HG02610 (cell line): ENCODE data around the gene GTPBP4.
A peak's percentile ranks its signal among the peaks of the same experiment; 100 is the strongest.
"Not testable (repeated sequence)": the region's sequence is repeated elsewhere in the genome, so short reads cannot be mapped to it uniquely, and the experiment has no call there.

Experiments
- ATAC-seq: cut with Tn5 transposase; IDR thresholded peaks from one replicate; pipeline ENCODE4 v1.9.1; 2021; ENCODE audit warnings: mild to moderate bottlenecking, moderate library complexity; ENCODE audit not compliant: unreplicated experiment

GTPBP4 gene

GRCh38 chr10:1050554-1050953, 62.3 kb downstream of the GTPBP4 start:
- no peak for ATAC-seq

- no peak for ATAC-seq
These were observed 66.5 kb downstream of the GTPBP4 start for GRCh38 chr10:1054684-1055083.

GRCh38 chr10:1056326-1057105, 68.3 kb downstream of the GTPBP4 start, which contains the start of gene WDR37:
Gene WDR37, plus strand, starts transcription at chr10:1056385. Its CDS starts 15,771 bp downstream, at chr10:1072156.
- ATAC-seq = peak; percentile 89

DNA sequence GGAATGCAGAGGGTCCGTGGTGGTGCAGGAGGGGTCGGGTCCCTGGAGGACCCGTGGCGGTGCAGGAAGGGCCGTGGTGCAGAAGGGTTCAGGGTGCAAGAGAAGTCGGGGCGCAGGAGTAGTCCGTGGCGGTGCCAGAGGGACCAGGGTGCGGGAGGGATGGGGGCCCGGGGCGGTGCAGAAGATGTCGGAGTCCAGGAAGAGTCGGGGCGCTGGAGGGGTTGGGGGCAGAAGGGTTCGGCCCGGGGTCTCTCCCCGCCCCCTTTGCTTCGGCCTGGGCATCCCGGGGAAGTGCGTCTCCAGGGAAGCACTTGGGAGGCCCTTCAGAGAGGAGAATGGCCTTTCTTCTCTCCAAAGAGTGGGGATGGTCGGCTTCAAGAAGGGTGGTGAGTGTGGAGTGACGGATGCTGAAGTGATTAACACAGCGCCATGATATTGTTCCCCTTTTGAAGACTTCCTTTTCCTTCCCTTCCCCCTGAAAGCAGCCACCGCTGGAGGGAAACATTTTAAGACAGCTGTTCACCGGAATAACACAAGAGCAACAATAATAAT, 68.9 kb downstream of the GTPBP4 start:
- no peak for ATAC-seq

- ATAC-seq = no peak
These were observed 69.8 kb downstream of the GTPBP4 start for GRCh38 chr10:1058017-1058416.

DNA sequence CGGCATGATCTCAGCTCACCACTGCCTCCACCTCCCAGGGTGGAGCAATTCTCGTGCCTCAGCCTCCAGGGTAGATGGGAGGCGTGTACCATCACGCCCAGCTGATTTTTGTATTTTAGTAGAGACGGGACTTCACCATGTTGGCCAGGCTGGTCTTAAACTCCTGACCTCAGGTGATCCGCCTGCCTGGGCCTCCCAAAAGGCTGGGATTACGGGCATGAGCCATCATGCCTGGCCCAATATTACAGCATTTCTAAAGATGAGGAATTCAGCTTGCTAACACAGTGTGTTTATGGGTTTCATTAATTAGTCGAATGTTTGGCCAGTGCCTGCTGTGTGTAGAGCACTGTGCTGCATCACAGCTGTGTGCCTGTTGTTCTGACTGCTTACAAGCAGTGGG, 71.7 kb downstream of the GTPBP4 start:
- ATAC-seq = no peak

DNA sequence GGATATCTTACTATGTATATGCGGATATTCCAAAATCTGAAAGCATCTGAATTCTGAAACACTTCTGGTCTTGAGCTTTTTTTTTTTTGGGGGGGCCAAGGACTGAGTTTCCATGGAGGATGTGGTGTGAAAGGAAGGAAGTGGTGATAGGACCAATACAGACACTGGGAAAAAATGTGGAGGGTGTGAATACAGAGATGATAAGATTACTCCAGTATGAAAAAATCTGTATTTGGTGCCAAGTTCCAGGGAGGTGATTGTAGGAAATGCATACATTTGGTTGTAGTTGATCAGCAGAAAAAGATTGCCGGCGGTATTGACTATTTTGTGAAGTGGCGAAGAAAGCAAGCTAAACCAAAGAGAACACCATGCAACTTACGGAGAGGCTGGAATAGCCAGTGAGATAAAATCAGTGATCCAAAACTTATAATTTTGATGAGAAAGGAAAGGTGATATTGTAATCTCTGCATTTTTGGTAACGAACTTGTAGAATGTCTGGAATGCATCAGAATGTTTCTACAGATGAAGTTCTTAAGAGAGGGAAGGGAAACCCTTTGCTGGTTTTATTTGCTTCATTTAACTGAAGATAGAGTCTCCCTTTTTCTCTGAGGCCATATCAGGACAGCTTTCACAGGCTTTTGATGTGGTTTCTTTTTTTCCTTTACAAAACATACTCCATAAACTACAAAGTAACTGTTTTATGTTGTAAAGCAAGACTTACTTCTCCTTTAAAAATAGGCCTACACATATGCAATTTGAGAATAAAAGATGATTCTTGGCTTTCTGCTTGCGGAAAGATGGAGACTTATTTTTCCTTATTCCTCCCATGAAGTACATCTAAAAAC, 73.9 kb downstream of the GTPBP4 start:
- ATAC-seq = no peak

DNA sequence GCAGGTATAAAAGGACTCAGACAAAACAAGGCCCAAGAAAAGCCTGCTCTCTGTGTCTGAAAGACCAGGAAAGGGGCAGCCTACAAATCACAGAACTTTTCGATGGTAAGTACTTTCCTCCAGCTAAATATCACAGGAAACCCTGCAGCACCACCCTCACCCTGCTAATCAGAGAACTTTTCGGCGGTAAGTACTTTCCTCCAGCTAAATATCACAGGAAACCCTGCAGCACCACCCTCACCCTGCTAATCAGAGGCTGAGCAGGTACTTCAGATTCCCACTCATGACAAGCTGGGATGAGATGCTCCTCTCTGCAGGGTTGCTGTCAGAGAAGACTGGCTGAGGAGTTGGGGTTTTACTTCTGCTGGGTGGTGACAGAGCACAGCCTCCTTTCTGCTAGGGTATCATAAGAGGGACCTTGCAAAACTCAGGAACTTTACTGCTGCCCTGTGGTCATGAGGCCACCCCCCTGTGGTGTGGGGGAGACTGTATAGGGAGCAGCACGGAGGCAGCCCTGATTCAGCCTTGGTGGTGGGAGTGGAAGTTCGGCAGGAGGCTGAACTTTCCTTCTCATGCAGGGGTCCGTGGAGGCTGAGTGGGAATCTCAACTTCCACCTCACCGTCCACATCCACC, 75.1 kb downstream of the GTPBP4 start:
- ATAC-seq = no peak

GRCh38 chr10:1064964-1065247, 76.7 kb downstream of the GTPBP4 start:
- no peak for ATAC-seq

DNA sequence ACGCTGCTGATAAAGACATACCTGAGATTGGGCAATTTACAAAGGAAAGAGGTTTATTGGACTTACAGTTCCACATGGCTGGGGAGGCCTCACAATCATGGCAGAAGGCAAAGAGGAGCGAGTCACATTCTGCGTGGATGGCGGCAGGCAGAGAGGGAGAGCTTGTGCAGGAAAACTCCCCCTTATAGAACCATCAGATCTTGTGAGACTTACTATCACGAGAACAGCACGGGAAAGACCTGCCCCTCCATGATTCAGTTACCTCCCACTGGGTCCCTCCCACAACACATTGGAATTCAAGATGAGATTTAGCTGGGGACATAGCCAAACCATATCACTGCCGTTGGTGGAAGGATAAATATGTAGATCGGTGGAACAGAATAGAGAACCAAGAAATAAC, 78.5 kb downstream of the GTPBP4 start:
- not testable (repeated sequence) for ATAC-seq

DNA sequence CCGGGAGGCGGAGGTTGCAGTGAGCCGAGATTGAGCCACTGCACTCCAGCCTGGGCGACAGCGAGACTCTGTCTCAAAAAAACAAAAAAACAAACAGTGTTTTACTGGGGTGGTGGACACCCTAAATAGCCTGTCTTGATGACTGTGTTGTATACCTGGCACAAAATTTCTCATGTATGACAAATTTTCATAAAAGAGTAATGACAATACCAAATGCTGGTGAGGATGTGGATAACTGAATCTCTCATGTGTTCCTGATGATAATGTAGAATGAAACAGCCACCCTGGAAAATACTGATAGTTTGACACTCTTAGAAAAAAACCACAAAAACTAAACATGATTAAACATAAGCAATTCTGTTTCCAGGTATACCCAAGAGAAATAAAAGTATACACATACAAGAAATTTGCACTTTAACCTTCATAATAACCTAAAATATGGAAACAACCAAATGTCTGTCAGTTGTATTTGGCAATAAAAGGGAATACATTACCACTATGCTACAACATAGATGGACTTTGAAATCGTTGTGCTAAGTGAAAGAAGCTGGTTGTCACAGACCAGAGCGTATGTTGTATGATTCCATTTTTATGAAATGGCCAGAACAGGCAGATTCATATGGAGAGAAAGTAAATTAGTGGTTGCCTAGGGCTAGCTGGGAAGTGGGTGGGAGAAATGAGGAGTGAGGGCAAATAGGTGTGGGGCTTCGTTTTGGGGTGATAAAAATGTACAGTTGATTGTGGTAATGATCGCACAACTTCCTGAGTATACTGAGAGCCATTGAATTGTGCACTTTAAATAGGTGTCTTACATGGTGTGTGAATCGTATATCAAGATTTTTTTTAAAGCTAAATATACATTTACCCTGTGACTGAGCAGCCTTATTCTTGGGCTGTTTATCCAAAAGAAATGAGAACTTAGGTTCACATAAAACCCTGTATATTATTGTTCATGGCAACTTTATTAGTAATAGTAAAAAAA, 80.4 kb downstream of the GTPBP4 start:
- ATAC-seq = no peak
